ENCODE measurements around the gene FAF1.

The FAF1 gene

GRCh38 chr1:50527249-50527986 lies 432.6 kb downstream of the FAF1 start:
- TF ChIP-seq CTCF (conservative IDR thresholded peaks at IDR 0.05; ENCODE audit: low read depth), result no peak
- POLR2A ChIA-PET (ENCODE audit: low non-redundant PET), result no interaction called here
- no peak overlapping the region for H3K27ac ChIP-seq
- DNase-seq (ENCODE audit: low spot score), result no peak
- CTCF ChIA-PET, result no interaction called here

GRCh38 chr1:50526431-50526830 lies 433.6 kb downstream of the FAF1 start:
- CTCF ChIA-PET, result no interaction called here
- POLR2A ChIA-PET (ENCODE audit: low non-redundant PET), result no interaction called here
- H3K27ac ChIP-seq, result no peak overlapping the region
- no peak for DNase-seq (ENCODE audit: low spot score)
- no peak for TF ChIP-seq CTCF (conservative IDR thresholded peaks at IDR 0.05; ENCODE audit: low read depth)

- H3K27ac ChIP-seq, result no peak overlapping the region
- TF ChIP-seq CTCF (conservative IDR thresholded peaks at IDR 0.05; ENCODE audit: low read depth), result no peak
- DNase-seq (ENCODE audit: low spot score), result no peak
- CTCF ChIA-PET, result interaction anchor here (0.7 kb wide), 1 partner anchor 1321 kb away, joined by 4 read pairs; no protein-coding TSS in a partner anchor
- POLR2A ChIA-PET (ENCODE audit: low non-redundant PET), result no interaction called here
Observed at GRCh38 chr1:50523548-50523947, 436.5 kb downstream of the FAF1 start.

- POLR2A ChIA-PET (ENCODE audit: low non-redundant PET), result no interaction called here
- TF ChIP-seq CTCF (conservative IDR thresholded peaks at IDR 0.05; ENCODE audit: low read depth), result no peak
- no peak overlapping the region for H3K27ac ChIP-seq
- no peak for DNase-seq (ENCODE audit: low spot score)
- CTCF ChIA-PET, result interaction anchor here (0.7 kb wide), 1 partner anchor 1321 kb away, joined by 4 read pairs; no protein-coding TSS in a partner anchor
Observed at GRCh38 chr1:50522691-50523342, 437.2 kb downstream of the FAF1 start.

- DNase-seq (ENCODE audit: low spot score), result no peak
- no peak for TF ChIP-seq CTCF (conservative IDR thresholded peaks at IDR 0.05; ENCODE audit: low read depth)
- ChIA-PET POLR2A (ENCODE audit: low non-redundant PET) (no interaction called here), CTCF (no interaction called here)
- H3K27ac ChIP-seq, result no peak overlapping the region
Observed at GRCh38 chr1:50521703-50522102, 438.4 kb downstream of the FAF1 start.

- DNase-seq (ENCODE audit: low spot score), result no peak
- no peak overlapping the region for H3K27ac ChIP-seq
- CTCF ChIA-PET, result no interaction called here
- POLR2A ChIA-PET (ENCODE audit: low non-redundant PET), result no interaction called here
- no peak for TF ChIP-seq CTCF (conservative IDR thresholded peaks at IDR 0.05; ENCODE audit: low read depth)
Observed at GRCh38 chr1:50517488-50517887, 442.6 kb downstream of the FAF1 start.

Data from RWPE1 (cell line).